ENCODE data around the gene TRIM9. TPM values are rescaled to one million over a fixed set of nuclear protein-coding genes. Genes with fewer than 3 reads are reported as not detected.

The TRIM9 gene
- total and polyA plus RNA-seq, 2 experiments from 2014 or later = 4.4 to 6.2 TPM

DNA sequence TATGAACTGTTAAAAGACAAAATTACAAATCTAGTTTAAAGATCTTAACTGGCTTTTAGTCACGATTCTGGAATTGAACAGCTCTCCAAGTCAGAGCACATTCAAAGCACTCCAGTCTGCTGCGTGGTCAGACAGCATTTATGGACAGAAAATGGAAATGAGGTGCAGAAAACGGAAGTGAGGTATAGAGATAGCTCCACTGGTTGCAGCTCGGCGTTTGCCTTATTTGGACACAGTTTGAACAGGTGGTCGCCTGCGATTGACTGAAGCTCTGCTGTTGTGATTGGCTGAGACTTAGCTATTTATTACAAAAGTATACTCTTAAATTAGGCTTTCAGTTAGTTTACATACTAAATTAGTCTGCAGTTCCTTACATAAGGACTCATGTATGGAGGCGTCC lies 28.3 kb downstream of the TRIM9 start:
- peaks cover 12% of the 10 kb centered on the region for H3K4me1 Mint-ChIP-seq
- ATAC-seq (no peak), DNase-seq (ENCODE audit: low spot score) (no peak)
- Histone ChIP-seq H3K79me2 (replicated peaks; ENCODE audit: insufficient read depth) (no peaks in the 10 kb centered on the region), H3K27me3 (ENCODE audit: insufficient read depth) (no peaks in the 10 kb centered on the region), H4K20me1 (replicated peaks; ENCODE audit: insufficient read depth) (no peaks in the 10 kb centered on the region), H3K9me2 (ENCODE audit: insufficient read depth) (no peaks in the 10 kb centered on the region), H3K4me1 (ENCODE audit: insufficient read depth) (no peaks in the 10 kb centered on the region), H3K4me2 (no peak overlapping the region), H3K4me3 (no peak overlapping the region), H3K27ac (ENCODE audit: low read depth) (no peak overlapping the region), H2AFZ (no peak overlapping the region), H3K36me3 (ENCODE audit: insufficient read depth) (no peaks in the 10 kb centered on the region), H3F3A (replicated peaks; ENCODE audit: low read depth) (no peaks in the 10 kb centered on the region)
- H3K4me3 Mint-ChIP-seq = no peak overlapping the region
- H3K9me3 Mint-ChIP-seq = peaks cover 10% of the 10 kb centered on the region; the same call in 1 of the 3 replicates
- TF ChIP-seq STAT1 (IDR thresholded peaks at IDR 0.05; ENCODE audit: unreplicated experiment) = no peak
- TF ChIP-seq, protein P1, sequence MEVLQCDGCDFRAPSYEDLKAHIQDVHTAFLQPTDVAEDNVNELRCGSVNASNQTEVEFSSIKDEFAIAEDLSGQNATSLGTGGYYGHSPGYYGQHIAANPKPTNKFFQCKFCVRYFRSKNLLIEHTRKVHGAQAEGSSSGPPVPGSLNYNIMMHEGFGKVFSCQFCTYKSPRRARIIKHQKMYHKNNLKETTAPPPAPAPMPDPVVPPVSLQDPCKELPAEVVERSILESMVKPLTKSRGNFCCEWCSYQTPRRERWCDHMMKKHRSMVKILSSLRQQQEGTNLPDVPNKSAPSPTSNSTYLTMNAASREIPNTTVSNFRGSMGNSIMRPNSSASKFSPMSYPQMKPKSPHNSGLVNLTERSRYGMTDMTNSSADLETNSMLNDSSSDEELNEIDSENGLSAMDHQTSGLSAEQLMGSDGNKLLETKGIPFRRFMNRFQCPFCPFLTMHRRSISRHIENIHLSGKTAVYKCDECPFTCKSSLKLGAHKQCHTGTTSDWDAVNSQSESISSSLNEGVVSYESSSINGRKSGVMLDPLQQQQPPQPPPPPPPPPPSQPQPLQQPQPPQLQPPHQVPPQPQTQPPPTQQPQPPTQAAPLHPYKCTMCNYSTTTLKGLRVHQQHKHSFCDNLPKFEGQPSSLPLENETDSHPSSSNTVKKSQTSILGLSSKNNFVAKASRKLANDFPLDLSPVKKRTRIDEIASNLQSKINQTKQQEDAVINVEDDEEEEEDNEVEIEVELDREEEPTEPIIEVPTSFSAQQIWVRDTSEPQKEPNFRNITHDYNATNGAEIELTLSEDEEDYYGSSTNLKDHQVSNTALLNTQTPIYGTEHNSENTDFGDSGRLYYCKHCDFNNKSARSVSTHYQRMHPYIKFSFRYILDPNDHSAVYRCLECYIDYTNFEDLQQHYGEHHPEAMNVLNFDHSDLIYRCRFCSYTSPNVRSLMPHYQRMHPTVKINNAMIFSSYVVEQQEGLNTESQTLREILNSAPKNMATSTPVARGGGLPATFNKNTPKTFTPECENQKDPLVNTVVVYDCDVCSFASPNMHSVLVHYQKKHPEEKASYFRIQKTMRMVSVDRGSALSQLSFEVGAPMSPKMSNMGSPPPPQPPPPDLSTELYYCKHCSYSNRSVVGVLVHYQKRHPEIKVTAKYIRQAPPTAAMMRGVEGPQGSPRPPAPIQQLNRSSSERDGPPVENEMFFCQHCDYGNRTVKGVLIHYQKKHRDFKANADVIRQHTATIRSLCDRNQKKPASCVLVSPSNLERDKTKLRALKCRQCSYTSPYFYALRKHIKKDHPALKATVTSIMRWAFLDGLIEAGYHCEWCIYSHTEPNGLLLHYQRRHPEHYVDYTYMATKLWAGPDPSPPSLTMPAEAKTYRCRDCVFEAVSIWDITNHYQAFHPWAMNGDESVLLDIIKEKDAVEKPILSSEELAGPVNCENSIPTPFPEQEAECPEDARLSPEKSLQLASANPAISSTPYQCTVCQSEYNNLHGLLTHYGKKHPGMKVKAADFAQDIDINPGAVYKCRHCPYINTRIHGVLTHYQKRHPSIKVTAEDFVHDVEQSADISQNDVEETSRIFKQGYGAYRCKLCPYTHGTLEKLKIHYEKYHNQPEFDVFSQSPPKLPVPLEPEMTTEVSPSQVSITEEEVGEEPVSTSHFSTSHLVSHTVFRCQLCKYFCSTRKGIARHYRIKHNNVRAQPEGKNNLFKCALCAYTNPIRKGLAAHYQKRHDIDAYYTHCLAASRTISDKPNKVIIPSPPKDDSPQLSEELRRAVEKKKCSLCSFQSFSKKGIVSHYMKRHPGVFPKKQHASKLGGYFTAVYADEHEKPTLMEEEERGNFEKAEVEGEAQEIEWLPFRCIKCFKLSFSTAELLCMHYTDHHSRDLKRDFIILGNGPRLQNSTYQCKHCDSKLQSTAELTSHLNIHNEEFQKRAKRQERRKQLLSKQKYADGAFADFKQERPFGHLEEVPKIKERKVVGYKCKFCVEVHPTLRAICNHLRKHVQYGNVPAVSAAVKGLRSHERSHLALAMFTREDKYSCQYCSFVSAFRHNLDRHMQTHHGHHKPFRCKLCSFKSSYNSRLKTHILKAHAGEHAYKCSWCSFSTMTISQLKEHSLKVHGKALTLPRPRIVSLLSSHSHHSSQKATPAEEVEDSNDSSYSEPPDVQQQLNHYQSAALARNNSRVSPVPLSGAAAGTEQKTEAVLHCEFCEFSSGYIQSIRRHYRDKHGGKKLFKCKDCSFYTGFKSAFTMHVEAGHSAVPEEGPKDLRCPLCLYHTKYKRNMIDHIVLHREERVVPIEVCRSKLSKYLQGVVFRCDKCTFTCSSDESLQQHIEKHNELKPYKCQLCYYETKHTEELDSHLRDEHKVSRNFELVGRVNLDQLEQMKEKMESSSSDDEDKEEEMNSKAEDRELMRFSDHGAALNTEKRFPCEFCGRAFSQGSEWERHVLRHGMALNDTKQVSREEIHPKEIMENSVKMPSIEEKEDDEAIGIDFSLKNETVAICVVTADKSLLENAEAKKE (CRISPR knock-in tag; IDR thresholded peaks at IDR 0.05) = no peak
- TF ChIP-seq, protein P2, sequence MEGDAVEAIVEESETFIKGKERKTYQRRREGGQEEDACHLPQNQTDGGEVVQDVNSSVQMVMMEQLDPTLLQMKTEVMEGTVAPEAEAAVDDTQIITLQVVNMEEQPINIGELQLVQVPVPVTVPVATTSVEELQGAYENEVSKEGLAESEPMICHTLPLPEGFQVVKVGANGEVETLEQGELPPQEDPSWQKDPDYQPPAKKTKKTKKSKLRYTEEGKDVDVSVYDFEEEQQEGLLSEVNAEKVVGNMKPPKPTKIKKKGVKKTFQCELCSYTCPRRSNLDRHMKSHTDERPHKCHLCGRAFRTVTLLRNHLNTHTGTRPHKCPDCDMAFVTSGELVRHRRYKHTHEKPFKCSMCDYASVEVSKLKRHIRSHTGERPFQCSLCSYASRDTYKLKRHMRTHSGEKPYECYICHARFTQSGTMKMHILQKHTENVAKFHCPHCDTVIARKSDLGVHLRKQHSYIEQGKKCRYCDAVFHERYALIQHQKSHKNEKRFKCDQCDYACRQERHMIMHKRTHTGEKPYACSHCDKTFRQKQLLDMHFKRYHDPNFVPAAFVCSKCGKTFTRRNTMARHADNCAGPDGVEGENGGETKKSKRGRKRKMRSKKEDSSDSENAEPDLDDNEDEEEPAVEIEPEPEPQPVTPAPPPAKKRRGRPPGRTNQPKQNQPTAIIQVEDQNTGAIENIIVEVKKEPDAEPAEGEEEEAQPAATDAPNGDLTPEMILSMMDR (conservative IDR thresholded peaks at IDR 0.05; ENCODE audit: low read depth in 2 of 2) = no peak
- no peak for TF ChIP-seq ZNF114 (CRISPR knock-in tag; IDR thresholded peaks at IDR 0.05)
- no peak for TF ChIP-seq CREB1 (CRISPR knock-in tag; IDR thresholded peaks at IDR 0.05; ENCODE audit: low read depth)
- TF ChIP-seq ZNF331 (CRISPR knock-in tag; IDR thresholded peaks at IDR 0.05; ENCODE audit: low read depth) = no peak
- TF ChIP-seq, protein P3, sequence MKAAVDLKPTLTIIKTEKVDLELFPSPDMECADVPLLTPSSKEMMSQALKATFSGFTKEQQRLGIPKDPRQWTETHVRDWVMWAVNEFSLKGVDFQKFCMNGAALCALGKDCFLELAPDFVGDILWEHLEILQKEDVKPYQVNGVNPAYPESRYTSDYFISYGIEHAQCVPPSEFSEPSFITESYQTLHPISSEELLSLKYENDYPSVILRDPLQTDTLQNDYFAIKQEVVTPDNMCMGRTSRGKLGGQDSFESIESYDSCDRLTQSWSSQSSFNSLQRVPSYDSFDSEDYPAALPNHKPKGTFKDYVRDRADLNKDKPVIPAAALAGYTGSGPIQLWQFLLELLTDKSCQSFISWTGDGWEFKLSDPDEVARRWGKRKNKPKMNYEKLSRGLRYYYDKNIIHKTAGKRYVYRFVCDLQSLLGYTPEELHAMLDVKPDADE (IDR thresholded peaks at IDR 0.05) = no peak
- no peak for TF ChIP-seq NANOG (IDR thresholded peaks at IDR 0.05; ENCODE audit: borderline replicate concordance)
- no peak for TF ChIP-seq JUNB (IDR thresholded peaks at IDR 0.05; ENCODE audit: unreplicated experiment)
- H3K27me3 Mint-ChIP-seq (ENCODE audit: insufficient read depth, low read depth, poor library complexity) = peaks cover 4% of the 10 kb centered on the region
- no peak overlapping the region for H3K27ac Mint-ChIP-seq
- peaks cover 8% of the 10 kb centered on the region; the same call in 2 of the 3 replicates for H3K36me3 Mint-ChIP-seq (ENCODE audit: low read depth)
